Measurements from ENCODE around the gene ATXN10. TPM values are rescaled to one million over a fixed set of nuclear protein-coding genes. Genes with fewer than 3 reads are reported as not detected.

Gene ATXN10
- total and polyA plus RNA-seq, 2 experiments from 2014 or later = 99.0 to 163 TPM

DNA sequence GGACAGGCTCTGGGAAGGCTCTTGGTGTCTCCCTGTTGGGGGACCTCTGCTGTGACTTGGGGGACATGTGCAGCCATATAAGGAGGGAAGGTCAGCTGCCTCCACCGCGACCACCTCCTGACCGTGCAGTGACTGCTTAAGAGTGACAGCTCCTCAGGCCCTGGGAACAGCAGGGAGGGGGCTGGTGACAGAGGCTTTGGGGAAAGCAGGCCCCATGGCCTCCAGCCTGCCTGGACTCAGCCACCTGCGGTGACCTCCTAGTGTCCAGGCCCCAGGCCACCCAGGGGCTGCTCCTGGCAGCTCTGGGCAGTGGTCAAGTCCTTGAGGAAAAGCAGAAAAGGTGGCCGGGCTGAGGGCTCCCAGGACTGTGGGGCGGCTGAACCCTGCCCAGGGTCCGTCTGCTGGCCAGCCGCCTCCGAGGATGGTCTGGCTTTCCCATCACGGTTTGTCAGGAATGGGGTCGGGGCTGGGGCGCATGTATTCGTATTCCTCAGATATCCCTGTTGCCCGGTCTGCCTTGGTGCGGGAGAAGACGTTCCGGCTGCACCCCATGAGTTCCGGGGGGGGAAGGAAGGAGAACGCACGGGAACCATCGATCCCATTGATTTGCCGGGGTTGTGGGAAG, 208.6 kb downstream of the ATXN10 start:
- H3K4me1 Mint-ChIP-seq = peaks cover 21% of the 10 kb centered on the region
- no peaks in the 10 kb centered on the region for H3K9me2 ChIP-seq (ENCODE audit: insufficient read depth)
- peak; percentile 35 for DNase-seq (ENCODE audit: low spot score)
- no peak overlapping the region for H3K27ac ChIP-seq (ENCODE audit: low read depth)
- peaks cover 9% of the 10 kb centered on the region; the same call in 1 of the 2 replicates for H3K4me1 ChIP-seq (ENCODE audit: insufficient read depth)
- no peaks in the 10 kb centered on the region for H4K20me1 ChIP-seq (replicated peaks; ENCODE audit: insufficient read depth)
- no peaks in the 10 kb centered on the region for H3K79me2 ChIP-seq (replicated peaks; ENCODE audit: insufficient read depth)
- ATAC-seq = no peak; the same call in none of the 3 replicates
- TF ChIP-seq EZH2 (IDR thresholded peaks at IDR 0.05; ENCODE audit: low read depth, unreplicated experiment) (no peak), CTCF (conservative IDR thresholded peaks at IDR 0.05; ENCODE audit: low read depth in 2 of 2) (no peak), JUNB (IDR thresholded peaks at IDR 0.05; ENCODE audit: unreplicated experiment) (no peak), EZH2phosphoT487 (IDR thresholded peaks at IDR 0.05; ENCODE audit: unreplicated experiment) (no peak), STAT1 (IDR thresholded peaks at IDR 0.05; ENCODE audit: unreplicated experiment) (no peak), ZNF331 (CRISPR knock-in tag; IDR thresholded peaks at IDR 0.05; ENCODE audit: low read depth) (no peak), ZNF114 (CRISPR knock-in tag; IDR thresholded peaks at IDR 0.05) (no peak), NANOG (IDR thresholded peaks at IDR 0.05; ENCODE audit: borderline replicate concordance) (no peak), POLR2AphosphoS5 (IDR thresholded peaks at IDR 0.05; ENCODE audit: low read depth) (no peak), REST (IDR thresholded peaks at IDR 0.05; ENCODE audit: unreplicated experiment) (no peak), CREB1 (CRISPR knock-in tag; IDR thresholded peaks at IDR 0.05; ENCODE audit: low read depth) (no peak)
- TF ChIP-seq, protein P1, sequence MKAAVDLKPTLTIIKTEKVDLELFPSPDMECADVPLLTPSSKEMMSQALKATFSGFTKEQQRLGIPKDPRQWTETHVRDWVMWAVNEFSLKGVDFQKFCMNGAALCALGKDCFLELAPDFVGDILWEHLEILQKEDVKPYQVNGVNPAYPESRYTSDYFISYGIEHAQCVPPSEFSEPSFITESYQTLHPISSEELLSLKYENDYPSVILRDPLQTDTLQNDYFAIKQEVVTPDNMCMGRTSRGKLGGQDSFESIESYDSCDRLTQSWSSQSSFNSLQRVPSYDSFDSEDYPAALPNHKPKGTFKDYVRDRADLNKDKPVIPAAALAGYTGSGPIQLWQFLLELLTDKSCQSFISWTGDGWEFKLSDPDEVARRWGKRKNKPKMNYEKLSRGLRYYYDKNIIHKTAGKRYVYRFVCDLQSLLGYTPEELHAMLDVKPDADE (IDR thresholded peaks at IDR 0.05) = no peak
- TF ChIP-seq, protein P2, sequence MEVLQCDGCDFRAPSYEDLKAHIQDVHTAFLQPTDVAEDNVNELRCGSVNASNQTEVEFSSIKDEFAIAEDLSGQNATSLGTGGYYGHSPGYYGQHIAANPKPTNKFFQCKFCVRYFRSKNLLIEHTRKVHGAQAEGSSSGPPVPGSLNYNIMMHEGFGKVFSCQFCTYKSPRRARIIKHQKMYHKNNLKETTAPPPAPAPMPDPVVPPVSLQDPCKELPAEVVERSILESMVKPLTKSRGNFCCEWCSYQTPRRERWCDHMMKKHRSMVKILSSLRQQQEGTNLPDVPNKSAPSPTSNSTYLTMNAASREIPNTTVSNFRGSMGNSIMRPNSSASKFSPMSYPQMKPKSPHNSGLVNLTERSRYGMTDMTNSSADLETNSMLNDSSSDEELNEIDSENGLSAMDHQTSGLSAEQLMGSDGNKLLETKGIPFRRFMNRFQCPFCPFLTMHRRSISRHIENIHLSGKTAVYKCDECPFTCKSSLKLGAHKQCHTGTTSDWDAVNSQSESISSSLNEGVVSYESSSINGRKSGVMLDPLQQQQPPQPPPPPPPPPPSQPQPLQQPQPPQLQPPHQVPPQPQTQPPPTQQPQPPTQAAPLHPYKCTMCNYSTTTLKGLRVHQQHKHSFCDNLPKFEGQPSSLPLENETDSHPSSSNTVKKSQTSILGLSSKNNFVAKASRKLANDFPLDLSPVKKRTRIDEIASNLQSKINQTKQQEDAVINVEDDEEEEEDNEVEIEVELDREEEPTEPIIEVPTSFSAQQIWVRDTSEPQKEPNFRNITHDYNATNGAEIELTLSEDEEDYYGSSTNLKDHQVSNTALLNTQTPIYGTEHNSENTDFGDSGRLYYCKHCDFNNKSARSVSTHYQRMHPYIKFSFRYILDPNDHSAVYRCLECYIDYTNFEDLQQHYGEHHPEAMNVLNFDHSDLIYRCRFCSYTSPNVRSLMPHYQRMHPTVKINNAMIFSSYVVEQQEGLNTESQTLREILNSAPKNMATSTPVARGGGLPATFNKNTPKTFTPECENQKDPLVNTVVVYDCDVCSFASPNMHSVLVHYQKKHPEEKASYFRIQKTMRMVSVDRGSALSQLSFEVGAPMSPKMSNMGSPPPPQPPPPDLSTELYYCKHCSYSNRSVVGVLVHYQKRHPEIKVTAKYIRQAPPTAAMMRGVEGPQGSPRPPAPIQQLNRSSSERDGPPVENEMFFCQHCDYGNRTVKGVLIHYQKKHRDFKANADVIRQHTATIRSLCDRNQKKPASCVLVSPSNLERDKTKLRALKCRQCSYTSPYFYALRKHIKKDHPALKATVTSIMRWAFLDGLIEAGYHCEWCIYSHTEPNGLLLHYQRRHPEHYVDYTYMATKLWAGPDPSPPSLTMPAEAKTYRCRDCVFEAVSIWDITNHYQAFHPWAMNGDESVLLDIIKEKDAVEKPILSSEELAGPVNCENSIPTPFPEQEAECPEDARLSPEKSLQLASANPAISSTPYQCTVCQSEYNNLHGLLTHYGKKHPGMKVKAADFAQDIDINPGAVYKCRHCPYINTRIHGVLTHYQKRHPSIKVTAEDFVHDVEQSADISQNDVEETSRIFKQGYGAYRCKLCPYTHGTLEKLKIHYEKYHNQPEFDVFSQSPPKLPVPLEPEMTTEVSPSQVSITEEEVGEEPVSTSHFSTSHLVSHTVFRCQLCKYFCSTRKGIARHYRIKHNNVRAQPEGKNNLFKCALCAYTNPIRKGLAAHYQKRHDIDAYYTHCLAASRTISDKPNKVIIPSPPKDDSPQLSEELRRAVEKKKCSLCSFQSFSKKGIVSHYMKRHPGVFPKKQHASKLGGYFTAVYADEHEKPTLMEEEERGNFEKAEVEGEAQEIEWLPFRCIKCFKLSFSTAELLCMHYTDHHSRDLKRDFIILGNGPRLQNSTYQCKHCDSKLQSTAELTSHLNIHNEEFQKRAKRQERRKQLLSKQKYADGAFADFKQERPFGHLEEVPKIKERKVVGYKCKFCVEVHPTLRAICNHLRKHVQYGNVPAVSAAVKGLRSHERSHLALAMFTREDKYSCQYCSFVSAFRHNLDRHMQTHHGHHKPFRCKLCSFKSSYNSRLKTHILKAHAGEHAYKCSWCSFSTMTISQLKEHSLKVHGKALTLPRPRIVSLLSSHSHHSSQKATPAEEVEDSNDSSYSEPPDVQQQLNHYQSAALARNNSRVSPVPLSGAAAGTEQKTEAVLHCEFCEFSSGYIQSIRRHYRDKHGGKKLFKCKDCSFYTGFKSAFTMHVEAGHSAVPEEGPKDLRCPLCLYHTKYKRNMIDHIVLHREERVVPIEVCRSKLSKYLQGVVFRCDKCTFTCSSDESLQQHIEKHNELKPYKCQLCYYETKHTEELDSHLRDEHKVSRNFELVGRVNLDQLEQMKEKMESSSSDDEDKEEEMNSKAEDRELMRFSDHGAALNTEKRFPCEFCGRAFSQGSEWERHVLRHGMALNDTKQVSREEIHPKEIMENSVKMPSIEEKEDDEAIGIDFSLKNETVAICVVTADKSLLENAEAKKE (CRISPR knock-in tag; IDR thresholded peaks at IDR 0.05) = no peak
- peak overlapping the region; percentile 62; the same call in 1 of the 2 replicates for H3K4me2 ChIP-seq
- H3K27ac Mint-ChIP-seq = no peak overlapping the region
- H3K27me3 ChIP-seq (ENCODE audit: insufficient read depth) = no peaks in the 10 kb centered on the region
- no peaks in the 10 kb centered on the region for H3F3A ChIP-seq (replicated peaks; ENCODE audit: low read depth)
- H3K4me3 ChIP-seq = no peak overlapping the region
- H3K27me3 Mint-ChIP-seq (ENCODE audit: insufficient read depth, low read depth, poor library complexity) = peaks cover 43% of the 10 kb centered on the region
- no peaks in the 10 kb centered on the region for H3K36me3 ChIP-seq (ENCODE audit: insufficient read depth)
- peak overlapping the region; percentile 66 for H3K4me3 Mint-ChIP-seq
- no peaks in the 10 kb centered on the region for H3K9me3 Mint-ChIP-seq
- H2AFZ ChIP-seq = peak overlapping the region; percentile 76; the same call in 1 of the 2 replicates
- no peaks in the 10 kb centered on the region for H3K36me3 Mint-ChIP-seq (ENCODE audit: low read depth)

Data from GM23338 (cell line).